CD4-positive, alpha-beta T cell treated with Interleukin-15 for 1 hour (primary cell): ENCODE results near the gene RPP30.

Source experiments
- DNase-seq: peaks from one replicate; pipeline ENCODE4 v3.0.0-alpha.2; 2020

RPP30 gene

DNA sequence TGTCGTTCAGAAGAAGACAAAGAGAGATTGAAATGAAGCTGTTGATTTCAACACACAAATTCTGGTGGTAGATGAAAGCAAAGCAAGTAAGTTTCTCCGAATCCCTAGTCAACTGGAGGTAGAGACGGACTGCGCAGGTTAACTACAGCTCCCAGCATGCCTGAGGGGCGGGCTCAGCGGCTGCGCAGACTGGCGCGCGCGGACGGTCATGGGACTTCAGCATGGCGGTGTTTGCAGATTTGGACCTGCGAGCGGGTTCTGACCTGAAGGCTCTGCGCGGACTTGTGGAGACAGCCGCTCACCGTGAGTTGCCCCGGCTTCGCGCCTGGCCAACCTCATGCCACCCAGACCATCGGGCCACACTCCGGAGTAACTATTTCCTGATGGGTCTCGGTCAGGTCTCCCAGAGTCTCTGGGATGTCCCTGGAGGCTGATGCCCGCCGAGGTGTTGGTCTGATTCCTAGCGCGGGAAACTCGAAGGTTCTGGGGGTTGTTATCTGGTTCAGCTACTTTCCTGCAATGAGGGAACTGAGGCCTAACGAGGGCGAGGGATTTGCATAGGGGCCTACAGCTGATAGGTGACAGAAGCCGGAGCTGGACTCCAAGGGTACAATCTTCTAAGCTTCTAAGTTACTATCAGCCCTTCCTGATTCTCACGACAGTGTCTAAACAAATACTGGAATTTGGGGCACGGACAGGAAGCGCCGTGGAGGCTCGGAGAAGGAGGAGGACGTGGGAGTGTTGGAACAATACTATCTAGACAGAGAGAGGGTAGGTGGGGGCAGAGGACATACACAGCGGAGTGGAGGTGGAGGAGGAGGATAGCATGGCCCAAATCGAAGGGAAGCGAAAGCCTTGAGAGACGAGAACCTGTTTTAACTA lies at the start of gene RPP30:
TSS of gene RPP30 (plus strand) at position 209 of the 882 bp plus-strand sequence. CDS start at position 222, 13 bp downstream.
- DNase-seq = peak; percentile 82

DNA sequence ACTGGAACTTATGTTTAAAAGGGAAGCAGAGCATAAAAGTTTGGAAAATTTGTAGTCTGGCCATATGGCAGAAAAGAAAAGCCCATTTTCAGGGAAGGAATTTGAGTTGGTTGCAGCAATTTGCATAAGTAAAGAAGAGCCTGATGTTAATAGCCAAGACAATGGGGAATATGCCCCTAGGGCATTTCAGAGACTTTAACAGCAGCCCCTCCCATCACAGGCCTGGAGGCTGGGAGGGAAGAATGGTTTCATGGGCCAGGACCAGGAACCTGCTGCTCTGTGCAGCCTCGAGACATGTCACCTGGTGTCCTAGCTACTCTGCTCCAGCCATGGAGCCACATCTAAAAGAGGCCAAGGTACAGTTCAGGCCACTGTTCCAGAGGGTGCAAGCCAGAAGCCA lies 49.3 kb upstream of the RPP30 start:
- no peak for DNase-seq

DNA sequence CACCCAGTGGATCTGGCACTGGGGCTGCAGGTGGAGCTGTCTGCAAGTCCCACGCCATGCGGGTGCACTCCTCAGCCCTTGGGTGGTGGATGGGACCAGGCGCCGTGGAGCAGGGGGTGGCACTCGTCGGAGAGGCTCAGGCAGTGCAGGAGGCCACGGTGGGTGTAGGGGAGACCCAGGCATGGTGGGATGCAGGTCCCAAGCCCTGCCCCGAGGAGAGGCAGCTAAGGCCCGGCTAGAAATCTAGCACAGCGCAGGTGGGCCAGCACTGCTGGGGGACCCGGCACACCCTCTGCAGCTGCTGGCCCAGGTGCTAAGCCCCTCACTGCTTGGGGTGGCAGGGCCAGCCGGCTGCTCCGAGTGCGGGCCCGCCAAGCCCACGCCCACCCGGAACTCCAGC lies 39.7 kb upstream of the RPP30 start:
- DNase-seq = no peak

DNA sequence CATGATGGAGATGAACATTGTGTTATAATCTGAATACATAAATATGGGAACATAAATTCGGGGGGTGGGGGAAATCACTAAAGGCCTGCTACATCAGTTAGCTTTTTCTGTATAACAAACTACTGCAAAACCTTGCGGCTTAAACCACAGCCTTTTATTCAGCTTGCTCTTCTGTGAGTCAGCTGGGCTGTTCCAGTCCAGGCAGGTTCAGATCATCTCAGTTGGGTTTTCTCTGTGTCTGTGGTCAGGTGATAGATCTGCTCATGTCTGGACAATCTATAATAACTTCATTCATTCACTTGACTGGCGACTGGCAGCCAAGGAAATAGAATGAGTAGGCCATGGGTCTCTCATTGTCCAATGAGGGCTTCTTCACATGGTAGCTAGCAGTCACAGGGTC lies 37.4 kb upstream of the RPP30 start:
- no peak for DNase-seq

DNA sequence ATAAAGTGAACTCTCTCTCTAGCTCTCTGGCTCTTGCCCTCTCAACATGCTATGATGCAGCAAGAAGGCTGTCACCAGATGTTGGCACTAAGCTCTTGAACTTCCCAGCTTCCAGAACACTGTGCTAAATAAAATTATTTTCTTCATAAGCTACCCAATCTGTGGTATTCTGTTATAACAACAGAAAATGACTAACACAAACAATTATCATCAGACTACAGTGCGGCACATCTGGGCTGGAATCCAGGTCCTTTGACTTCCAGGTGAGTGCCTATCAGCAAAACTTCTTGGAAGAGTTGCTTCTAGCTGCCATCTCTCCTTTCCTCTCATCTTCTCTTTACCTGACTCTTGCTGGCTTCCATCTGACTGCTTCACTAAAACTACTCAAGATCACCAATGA lies 34.3 kb upstream of the RPP30 start:
- no peak for DNase-seq

DNA sequence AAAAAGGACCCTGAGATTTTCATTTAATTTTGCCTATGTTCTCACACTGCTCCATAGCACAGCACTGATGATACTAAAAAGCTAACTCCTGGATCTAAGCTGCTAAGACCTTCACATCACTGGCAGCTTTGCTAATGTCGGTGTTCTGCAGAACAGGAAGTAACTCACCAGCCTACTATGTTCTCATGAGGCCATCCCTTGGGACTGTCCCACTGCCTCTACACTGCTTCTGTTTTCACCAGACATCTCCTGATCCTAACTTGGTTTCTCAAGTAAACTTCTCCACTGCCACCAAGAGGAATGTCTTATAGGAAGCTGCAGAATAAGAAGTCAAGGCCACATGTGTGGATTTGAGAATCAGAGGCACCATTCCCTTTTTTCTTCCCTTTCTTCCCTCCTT lies 29.0 kb upstream of the RPP30 start:
- no peak for DNase-seq

DNA sequence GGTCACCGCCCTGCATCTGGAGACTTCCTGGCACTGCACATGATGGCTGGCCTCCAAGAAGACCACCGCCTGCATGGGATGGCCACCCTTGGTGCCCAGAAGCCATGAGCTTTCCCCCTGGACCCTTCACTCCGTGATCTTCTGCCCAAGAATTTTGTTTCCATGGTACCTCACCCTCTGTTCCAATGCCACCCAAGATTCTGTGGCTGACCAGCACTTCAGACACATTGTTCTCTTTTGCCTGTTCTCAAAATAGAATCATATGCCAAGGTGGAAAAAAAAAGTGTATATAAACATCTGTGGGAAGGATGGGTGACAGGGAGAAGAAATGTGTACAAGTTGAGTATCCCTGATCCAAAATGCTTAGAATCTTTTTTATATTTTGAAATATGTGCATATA lies 26.0 kb upstream of the RPP30 start:
- DNase-seq = no peak

DNA sequence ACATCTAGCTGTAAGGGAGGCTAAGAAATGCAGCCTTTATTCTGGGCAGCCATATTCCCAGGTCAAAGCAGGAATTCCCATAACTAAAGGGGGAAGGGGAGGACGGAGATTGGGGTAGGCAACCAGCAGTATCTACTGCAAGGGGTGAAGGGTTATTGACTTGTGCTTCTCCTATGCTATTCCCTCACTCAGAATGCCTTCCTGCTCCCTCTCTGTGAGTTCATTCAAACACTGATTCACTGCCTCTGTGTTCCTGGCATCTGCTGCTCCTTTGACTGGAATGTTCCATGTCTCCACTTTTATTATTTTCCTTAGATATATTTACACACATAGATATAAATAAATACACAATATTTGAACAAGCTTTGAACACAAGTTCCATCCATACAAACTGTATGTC lies 25.0 kb upstream of the RPP30 start:
- no peak for DNase-seq

DNA sequence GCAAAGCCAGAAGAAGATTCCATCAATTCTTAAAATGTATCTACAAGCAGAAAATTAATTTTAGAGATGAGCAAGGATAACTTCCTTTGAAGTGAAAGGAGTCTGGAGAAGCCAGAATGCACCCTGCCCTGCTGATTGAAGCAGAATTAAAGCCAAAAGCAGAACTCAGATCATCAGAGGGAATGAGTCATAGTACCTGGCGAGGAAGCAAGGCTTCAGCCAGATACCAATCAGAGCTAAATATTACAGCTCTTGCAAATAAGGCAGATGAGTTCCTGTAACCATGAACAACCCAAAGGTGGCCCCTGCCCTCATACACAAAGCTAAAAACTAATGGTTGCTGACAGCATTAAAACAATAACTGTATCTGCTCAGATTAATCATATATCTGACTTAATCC lies 24.3 kb upstream of the RPP30 start:
- DNase-seq = no peak

DNA sequence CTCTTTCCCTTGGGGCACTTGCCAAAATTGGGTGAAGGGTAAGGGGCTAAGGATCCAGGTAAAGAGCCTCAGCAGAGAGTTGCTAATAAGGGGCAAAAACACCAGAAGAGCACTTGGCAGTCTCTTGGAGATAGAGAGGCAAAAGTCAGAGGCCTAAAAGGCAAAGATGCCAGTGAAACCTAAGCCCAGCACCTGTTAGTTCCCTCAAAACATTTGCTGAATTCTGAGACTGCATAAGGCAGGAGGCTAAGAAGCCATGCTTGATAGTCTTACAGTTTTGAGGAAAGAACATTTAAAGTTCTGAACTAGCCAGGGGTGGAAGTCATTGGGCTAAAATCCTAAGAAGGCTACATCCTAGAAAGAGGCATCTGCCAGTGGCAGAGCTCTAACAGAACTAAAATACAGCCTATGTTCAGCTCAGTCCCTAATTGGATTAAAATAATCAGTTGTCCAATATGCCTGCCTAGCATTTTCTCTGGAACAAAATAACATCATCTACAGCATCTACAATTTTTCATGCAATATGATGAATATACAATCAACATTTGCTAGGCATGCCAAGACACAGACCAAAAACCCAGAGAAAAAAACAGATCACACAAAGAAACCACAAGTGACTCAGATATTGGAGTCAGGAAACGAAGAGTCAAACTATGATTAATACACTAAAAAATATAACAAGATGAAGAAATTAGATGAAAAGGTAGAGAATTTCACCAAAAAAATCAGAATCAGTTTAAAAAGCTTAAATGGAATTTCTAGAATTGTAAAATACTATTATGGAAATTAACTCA lies 21.6 kb upstream of the RPP30 start:
- DNase-seq = no peak

DNA sequence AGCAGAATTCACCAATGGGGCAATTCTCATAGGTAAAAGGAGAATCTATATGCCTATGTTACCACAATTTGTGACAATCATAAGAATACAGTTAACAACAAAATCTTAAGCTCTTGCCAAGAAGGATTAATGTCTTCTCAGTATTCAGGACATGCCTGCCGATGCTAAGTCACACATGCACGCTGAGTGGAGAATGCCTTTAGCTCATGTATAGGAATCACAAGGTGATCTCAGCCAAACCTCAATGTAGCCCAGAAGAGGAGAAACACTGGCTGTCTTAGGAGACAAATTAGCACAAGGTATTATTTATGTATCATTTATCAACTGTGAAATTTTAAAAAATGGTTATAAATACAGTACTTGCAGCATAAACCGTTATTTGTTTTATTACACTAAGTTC lies 16.6 kb upstream of the RPP30 start:
- no peak for DNase-seq

DNA sequence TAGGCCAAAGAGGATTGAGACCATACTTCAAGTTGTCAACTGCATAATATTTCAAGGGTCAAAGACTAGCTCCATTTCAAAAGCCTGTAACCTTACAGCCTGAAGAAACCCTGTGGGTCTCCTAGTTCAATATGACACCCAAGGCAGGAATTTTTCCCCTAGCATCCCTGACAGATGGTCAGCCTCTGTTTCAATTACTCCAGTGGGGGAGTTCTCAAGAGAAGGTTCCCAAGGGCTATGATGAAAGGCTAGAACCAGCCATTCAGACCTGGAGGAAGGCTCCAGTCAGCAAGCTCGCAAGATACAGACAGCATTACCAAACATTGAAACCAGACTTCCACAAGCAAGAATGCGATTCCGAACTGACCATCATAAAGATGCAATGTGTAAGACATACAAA lies 15.5 kb upstream of the RPP30 start:
- no peak for DNase-seq

DNA sequence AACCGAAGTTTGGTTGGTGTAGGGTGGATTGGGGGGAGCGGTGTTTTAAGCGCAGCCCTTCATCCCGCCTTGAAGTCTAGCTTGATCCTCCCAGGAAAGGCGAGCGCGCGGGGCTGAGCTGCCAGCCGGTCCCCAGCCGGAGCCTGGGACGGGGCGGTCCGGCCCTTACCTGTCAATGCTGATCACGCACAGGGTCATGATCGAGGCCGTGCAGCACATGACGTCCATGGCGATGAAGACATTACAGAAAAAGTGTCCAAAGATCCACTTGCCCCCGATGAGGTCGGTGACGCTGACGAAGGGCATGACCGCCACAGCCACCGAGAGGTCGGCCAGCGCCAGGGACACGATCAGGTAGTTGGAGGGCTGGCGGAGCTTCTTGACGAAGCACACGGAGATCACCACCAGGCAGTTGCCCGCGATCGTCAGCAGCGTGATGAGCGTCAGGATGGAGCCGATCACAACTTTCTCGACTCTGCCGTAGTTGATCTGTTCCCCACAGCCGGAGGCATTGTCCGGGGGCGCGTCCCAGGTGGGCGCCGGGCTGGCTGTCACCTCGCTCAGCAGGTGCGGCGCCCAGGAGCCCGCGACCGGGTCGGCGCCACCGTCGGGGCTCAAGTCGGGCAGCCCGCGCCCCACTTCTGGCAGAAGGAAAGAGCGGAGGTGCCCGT lies 14.7 kb upstream of the RPP30 start:
- peak; percentile 16 for DNase-seq

DNA sequence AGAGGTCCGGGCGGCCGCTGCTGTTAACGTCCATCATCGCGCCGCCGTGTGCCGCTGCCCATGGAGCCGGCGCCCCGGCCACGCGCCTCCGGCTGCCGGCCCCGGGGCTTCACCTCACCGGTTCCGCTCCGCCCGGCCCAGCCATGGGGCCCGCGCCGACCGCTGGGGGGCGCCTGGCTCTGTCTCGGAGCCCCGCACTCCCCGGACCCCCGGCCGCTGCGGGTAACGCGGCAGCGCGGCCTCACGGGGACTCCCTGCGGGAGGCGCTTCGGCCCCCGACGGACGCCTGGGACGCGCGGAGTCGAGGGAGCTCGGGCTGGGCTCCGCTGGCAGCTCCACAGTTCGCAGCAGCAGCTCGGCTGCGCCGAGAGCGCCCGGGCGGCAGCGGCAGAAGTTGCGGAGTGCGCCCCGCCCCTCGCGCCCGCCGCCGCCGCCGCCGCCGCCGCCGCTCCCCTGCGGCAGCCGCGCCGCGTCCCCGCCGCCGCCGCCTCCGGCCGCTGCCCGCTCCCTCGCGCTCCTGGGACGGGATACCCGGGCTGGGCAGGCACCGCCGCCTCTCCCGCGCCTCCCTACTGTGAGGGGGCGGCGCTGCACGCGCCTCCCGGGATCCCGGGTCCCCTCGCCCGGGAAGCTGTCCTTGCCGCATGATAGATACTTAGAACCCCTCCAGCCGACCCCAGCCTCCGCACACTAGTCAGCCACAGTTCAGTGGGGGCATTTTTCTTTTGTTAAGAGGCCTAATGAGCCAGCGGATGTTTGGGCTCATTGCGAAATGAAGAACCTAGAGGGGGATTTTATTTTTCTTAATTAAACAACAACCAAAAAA lies 13.9 kb upstream of the RPP30 start, which contains the start of gene HTR7:
TSS of gene HTR7 (minus strand) at position 405 of the 826 bp plus-strand sequence. CDS start at position 37, 368 bp downstream.
- peak; percentile 51 for DNase-seq

DNA sequence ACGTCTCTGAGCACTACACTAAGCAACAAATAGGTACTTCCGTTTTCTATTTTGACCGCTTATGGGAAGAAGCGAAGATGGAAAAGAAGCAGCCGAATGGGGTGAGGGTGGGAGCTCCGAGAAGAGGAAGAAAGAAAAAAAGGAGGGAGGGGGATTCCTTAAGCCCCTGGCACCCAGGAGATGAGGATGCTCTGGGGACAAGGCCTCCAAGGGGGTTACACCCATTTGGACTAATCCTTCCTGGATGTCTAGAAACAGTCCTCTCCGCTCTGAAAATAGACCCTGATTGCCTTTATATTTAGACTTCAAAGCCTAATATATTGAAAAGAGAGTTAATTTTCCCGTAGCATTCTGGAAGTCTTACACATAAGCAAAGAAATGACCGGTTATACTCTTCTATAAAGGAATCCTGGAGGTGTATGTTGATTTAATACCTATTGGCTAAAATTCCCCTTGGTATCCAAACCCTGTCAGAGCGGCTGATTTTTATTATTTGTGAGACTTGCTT lies 13.3 kb upstream of the RPP30 start:
- DNase-seq = no peak

DNA sequence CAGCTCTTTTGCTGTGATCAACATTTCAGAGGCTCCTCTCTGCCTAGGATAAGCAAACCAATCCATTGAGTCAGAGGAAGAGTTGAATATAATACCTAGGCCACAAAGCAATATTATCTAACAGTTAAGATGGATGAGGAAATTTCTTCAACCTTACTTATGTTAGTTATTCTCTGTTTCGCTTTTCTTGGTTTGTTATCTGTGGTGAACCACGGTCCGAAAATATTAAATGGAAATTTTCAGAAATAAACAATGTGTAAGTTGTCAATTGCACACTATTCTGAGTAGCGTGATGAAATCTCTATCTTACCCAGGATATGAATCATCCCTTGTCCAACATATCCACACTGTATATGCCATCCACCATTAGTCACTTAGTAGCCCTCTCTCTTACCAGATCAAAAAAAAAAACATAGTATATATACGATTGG lies 12.4 kb upstream of the RPP30 start:
- DNase-seq = no peak

DNA sequence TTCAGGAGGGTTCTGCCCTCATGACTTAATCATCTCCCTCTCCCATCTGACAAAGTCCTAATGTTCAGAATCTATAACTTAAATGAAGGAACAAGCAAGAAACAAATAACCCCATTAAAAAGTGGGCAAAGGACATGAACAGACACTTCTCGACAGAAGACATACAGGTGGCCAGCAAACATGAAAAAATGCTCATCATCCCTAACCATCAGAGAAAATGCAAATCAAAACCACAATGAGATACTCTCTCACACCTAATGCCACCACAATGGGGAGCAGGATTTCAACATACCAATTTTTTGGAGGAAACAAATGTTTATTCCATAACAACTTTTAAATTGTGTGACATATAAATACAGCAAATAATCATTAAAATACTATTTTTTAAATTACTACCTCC lies 11.0 kb upstream of the RPP30 start:
- DNase-seq = no peak

DNA sequence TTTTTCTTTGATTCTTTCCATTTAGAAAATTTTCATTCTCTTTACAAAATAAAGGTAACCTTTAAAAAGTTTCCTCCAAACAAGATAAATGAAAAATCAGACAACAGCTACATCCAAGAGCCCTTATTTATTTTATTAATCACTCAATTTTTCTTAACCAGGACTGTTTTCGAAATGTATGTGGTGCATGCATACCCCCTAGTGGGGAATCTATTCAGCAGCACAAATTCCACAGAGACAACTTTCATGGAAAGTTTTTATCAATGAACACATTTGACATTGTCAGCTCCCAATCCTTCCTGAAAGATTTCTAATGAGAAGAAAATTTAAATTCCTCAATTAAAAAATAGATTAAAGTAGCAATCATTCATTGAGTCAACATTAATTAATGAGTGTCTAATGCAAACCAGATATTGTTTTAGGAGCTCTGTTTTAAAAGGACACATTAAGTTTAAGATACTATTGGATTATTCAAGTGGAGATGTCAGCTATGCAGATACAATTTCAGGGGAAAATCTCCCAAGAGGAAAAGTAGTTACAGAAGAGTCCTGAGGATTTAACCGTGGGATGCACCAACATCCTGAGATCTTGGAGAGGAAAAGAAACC lies 8.8 kb upstream of the RPP30 start:
- no peak for DNase-seq

DNA sequence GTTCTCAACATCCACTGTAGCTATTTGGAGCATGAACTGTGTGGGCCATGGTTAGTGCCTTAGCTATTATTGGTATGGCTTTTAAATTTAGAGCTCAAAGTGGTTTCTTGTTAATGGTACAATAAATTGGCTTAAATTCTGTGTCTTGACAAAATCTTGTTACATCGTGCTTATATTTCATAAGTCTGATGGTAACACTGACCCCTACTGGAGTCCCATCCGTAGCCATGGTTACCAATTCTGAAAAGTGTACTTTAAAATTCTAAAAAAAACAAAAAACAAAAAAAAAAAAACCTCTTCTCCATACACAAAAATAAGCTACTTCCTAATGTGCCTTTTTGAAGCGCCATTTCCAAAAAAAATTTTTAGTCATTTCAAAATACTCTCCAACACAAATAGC lies 6.4 kb upstream of the RPP30 start:
- no peak for DNase-seq

DNA sequence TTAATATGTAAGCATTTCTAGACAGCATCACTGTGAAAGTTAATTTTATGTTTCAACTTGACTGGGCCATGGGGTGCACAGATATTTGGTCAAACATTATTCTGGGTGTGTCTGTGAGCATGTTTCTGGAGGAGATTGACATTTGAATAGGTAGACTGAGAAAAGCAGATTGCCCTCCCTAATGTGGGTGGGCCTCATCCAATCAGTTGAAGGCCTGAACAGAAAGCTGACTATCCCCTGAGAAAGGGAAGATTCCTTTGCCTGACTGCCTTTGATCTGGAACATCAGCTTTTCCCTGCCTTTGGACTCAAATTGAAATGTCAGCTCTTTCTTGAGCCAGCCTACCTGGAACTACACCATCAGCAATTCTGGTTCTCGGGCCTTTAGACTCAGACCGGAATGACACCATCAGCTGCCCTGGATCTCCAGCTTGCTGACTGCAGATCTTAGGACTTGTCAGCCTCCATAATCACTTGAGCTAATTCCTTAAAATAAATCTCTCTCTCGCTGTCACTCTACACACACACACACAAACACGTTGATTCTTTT lies 5.7 kb upstream of the RPP30 start:
- DNase-seq = no peak

DNA sequence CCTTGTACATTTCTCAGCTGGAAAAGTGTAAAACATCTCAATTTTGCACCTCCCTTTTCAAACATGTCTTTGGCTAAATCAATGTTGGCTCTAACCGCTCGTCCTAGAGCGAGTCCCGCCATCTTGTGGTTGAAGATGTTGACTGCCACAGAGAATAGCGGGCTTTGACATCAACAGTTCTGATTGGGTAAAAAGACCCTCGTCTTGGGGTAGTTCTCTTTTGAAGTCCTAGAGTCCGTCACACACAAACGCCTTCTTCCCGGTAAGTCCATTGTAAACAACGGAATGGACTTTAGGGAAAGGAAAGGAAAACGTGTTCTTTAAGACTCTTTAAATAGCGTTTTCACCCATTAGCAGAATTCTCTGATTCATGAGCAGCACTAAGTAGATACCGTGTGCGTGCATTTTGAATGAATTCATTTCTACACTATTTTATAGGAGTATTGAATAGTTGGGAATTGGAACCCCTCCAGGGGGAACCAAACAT lies 452 bp upstream of the RPP30 start:
- DNase-seq = peak; percentile 36
